Epithelial cell of proximal tubule (primary cell): ENCODE results near the gene ZNF774. TPM values are rescaled to one million over a fixed set of nuclear protein-coding genes. Genes with fewer than 3 reads are reported as not detected.

Source experiments
- DNase-seq: peaks from one replicate; pipeline ENCODE4 v3.0.0-alpha.2; 2011; ENCODE audit warnings: low read depth
- H3K4me3 ChIP-seq: 2 replicates; pipeline ENCODE4 v1.5.1; 2011; ENCODE audit warnings: low read depth, mild to moderate bottlenecking, low read length
- CTCF ChIP-seq: conservative IDR thresholded peaks from 2 replicates; pipeline ENCODE4 v1.5.1; 2012; ENCODE audit warnings: low read depth, mild to moderate bottlenecking, low read length
- total RNA-seq: library from RNA; depleted of rRNA; stranded (reverse); fragments of >200 nt; gene quantifications from 2 replicates; pipeline ENCODE4 v1.2.3, GENCODE V29; 2015

The ZNF774 gene
- total RNA-seq, 1 donor from 2014 or later, result 5.9 TPM

- TF ChIP-seq CTCF, result no peak
- peak within 1 kb of the TSS; percentile 93 for H3K4me3 ChIP-seq
- DNase-seq, result no peak
Measured at GRCh38 chr15:90387534-90388461, 35.7 kb downstream of the ZNF774 start, which contains the start of gene IQGAP1. TSS of gene IQGAP1 (plus strand) at chr15:90388242. CDS start at chr15:90388342, 100 bp downstream.

- no peak for DNase-seq
- peak overlapping the region; percentile 93 for H3K4me3 ChIP-seq
- TF ChIP-seq CTCF, result no peak
Measured at GRCh38 chr15:90388462-90389380, 36.6 kb downstream of the ZNF774 start.

- TF ChIP-seq CTCF, result no peak
- DNase-seq, result no peak
- peak overlapping the region; percentile 93 for H3K4me3 ChIP-seq
Measured at GRCh38 chr15:90389513-90389912, 37.4 kb downstream of the ZNF774 start.

GRCh38 chr15:90393040-90393439, 41.0 kb downstream of the ZNF774 start:
- no peak for DNase-seq
- no peak overlapping the region for H3K4me3 ChIP-seq
- TF ChIP-seq CTCF, result no peak

GRCh38 chr15:90394074-90394473, 42.0 kb downstream of the ZNF774 start:
- no peak for TF ChIP-seq CTCF
- no peak for DNase-seq
- H3K4me3 ChIP-seq, result no peak overlapping the region

GRCh38 chr15:90394748-90395442, 42.8 kb downstream of the ZNF774 start:
- no peak for DNase-seq
- H3K4me3 ChIP-seq, result no peak overlapping the region
- no peak for TF ChIP-seq CTCF
